HCT116 (cell line): ENCODE results near the gene TPT1. TPM values are rescaled to one million over a fixed set of nuclear protein-coding genes. Genes with fewer than 3 reads are reported as not detected.

Experiments used
- ATAC-seq: fragments of 200-7000 bp; cut with Tn5 transposase; 2 replicates; pipeline ENCODE4 v1.9.1; 2020; ENCODE audit warnings: mild to moderate bottlenecking, moderate library complexity
- BruUV-seq: library from RNA; stranded (reverse); fragments of 400-500 nt; replicated peaks from 2 replicates; lab custom pipeline; 2021; lab: Mats Ljungman, UMichigan
- CTCF ChIA-PET: fragments of 300-600 bp; sonication (Branson Sonifier 250); formaldehyde crosslinking; loops from one replicate; lab custom pipeline; 2021; ENCODE audit warnings: antibody characterized with exemption; lab: Charles Lee
- POLR2A ChIA-PET: fragments of 300-600, 350-600 bp; sonication (Branson Sonifier 250); formaldehyde crosslinking; loops from one replicate; lab custom pipeline; 2021; ENCODE audit warnings: antibody characterized with exemption; lab: Charles Lee
- RAD21 ChIA-PET, 2 experiments: fragments of 300-600 bp; sonication (Branson Sonifier 250); formaldehyde crosslinking; loops; one replicate each; lab custom pipeline; 2023; ENCODE audit warnings: low total read pairs in 2 of 2; ENCODE audit not compliant: uncharacterized antibody in 2 of 2, unreplicated experiment in 2 of 2, low non-redundant PET in 1 of 2; lab: Charles Lee
- DNase-seq: peaks from one replicate; pipeline ENCODE4 v3.0.0-alpha.2; 2010; ENCODE audit warnings: low read depth, low spot score
- H2AFZ ChIP-seq: fragments of 200-600 bp; shearing (Covaris generic), sonication (generic); 2 replicates; pipeline ENCODE4 v1.6.1; 2017; ENCODE audit warnings: low read depth, mixed run types, mixed read lengths, antibody characterized with exemption, low read length; ENCODE audit not compliant: poor library complexity, severe bottlenecking
- H3K27ac ChIP-seq: 2 replicates; pipeline ENCODE4 v1.5.1; 2012; ENCODE audit warnings: low read depth, low read length
- H3K27me3 ChIP-seq: fragments of 200-600 bp; sonication (generic); 2 replicates; pipeline ENCODE4 v1.6.1; 2016; ENCODE audit warnings: mixed run types, low read length, mixed read lengths; ENCODE audit not compliant: insufficient read depth
- H3K36me3 ChIP-seq, 2 experiments: fragments of 200-500 bp in 1 of 2; fragments of 200-600 bp in 1 of 2; sonication (Bioruptor generic) in 1 of 2; sonication (generic) in 1 of 2; 2 replicates each; pipeline versions ENCODE4 v1.5.1 to v1.6.1; 2014 to 2016; ENCODE audit warnings: low read length in 2 of 2, inconsistent platforms in 1 of 2, mixed read lengths in 1 of 2, mixed run types in 1 of 2; ENCODE audit not compliant: insufficient read depth in 2 of 2, control insufficient read depth in 1 of 2
- H3K4me1 ChIP-seq, 2 experiments: fragments of 200-600 bp in 1 of 2; sonication (generic) in 1 of 2; 2 replicates each; pipeline versions ENCODE4 v1.5.1 to v1.6.1; 2012 to 2017; ENCODE audit warnings: low read length in 2 of 2, inconsistent platforms in 1 of 2, mild to moderate bottlenecking in 1 of 2, mixed read lengths in 1 of 2, mixed run types in 1 of 2, moderate library complexity in 1 of 2; ENCODE audit not compliant: insufficient read depth in 2 of 2, control insufficient read depth in 1 of 2
- H3K4me2 ChIP-seq: fragments of 200-600 bp; sonication (generic); 2 replicates; pipeline ENCODE4 v1.6.1; 2017; ENCODE audit warnings: mixed run types, low read length, mixed read lengths
- H3K4me3 ChIP-seq, 2 experiments: fragments of 200-600 bp in 1 of 2; sonication (generic) in 1 of 2; replicated peaks in 1 of 2; 2 replicates each; pipeline ENCODE4 v1.5.1; 2011 to 2016; ENCODE audit warnings: low read length in 2 of 2, control low read depth in 1 of 2, low read depth in 1 of 2, mild to moderate bottlenecking in 1 of 2, mixed read lengths in 1 of 2, mixed run types in 1 of 2
- H3K79me2 ChIP-seq: fragments of 200-600 bp; sonication (generic); 2 replicates; pipeline ENCODE4 v1.6.1; 2017; ENCODE audit warnings: mild to moderate bottlenecking, mixed run types, low read length, moderate library complexity, mixed read lengths; ENCODE audit not compliant: insufficient read depth
- H3K9ac ChIP-seq: fragments of 200-600 bp; sonication (generic); 2 replicates; pipeline ENCODE4 v1.6.1; 2016; ENCODE audit warnings: low read length, mixed read lengths
- H3K9me2 ChIP-seq: fragments of 200-600 bp; sonication (generic), shearing (Covaris generic); 2 replicates; pipeline ENCODE4 v1.6.1; 2017; ENCODE audit warnings: mixed run types, mild to moderate bottlenecking, moderate library complexity; ENCODE audit not compliant: insufficient read depth
- H3K9me3 ChIP-seq, 2 experiments: fragments of 200-500 bp in 1 of 2; fragments of 200-600 bp in 1 of 2; sonication (Bioruptor generic) in 1 of 2; sonication (generic) in 1 of 2; 2 replicates each; pipeline ENCODE4 v1.6.1; 2014 to 2017; ENCODE audit warnings: low read length in 2 of 2, mixed read lengths in 2 of 2, inconsistent platforms in 1 of 2, low read depth in 1 of 2, mild to moderate bottlenecking in 1 of 2, mixed run types in 1 of 2, moderate library complexity in 1 of 2; ENCODE audit not compliant: control insufficient read depth in 1 of 2, insufficient read depth in 1 of 2
- H4K20me1 ChIP-seq: fragments of 200-600 bp; sonication (generic), shearing (Covaris generic); 2 replicates; pipeline ENCODE4 v1.6.1; 2017; ENCODE audit warnings: mixed run types, mild to moderate bottlenecking, moderate library complexity; ENCODE audit not compliant: insufficient read depth
- FOSL1 ChIP-seq: IDR thresholded peaks from 2 replicates; pipeline ENCODE4 v1.6.1; 2012; ENCODE audit warnings: low read depth
- POLR2A ChIP-seq: IDR thresholded peaks from 2 replicates; pipeline ENCODE4 v1.7.0; 2011; ENCODE audit warnings: borderline replicate concordance; ENCODE audit not compliant: insufficient read depth, insufficient read length; ENCODE audit errors: extremely low read depth
- POLR2AphosphoS5 ChIP-seq: IDR thresholded peaks from 2 replicates; pipeline ENCODE4 v1.6.1; 2011; ENCODE audit warnings: mild to moderate bottlenecking, low read depth, low read length, moderate library complexity
- RAD21 ChIP-seq: IDR thresholded peaks from 2 replicates; pipeline ENCODE4 v1.6.1; 2012; ENCODE audit warnings: low read depth, mild to moderate bottlenecking
- YY1 ChIP-seq: IDR thresholded peaks from 2 replicates; pipeline ENCODE4 v1.6.1; 2011; ENCODE audit warnings: low read length, low read depth, moderate library complexity, mild to moderate bottlenecking; ENCODE audit not compliant: insufficient replicate concordance; ENCODE audit errors: extremely low read depth
- intact Hi-C: fragments of 100-400 bp; cut with micrococcal nuclease; formaldehyde crosslinking; loops from 2 replicates; pipeline ENCODE4 v1.10.0; 2022
- total RNA-seq: library from RNA; stranded (reverse); gene quantifications from one replicate; pipeline ENCODE4 v1.2.1, GENCODE V29; 2021; ENCODE audit not compliant: unreplicated experiment
- TF ChIP-seq, protein P1 (sequence below): IDR thresholded peaks from 2 replicates; pipeline ENCODE4 v1.6.1; 2012
- TF ChIP-seq, protein P2 (sequence below), 3 experiments: fragments of 200-600 bp in 1 of 3; sonication (generic) in 1 of 3; IDR thresholded peaks in 2 of 3; conservative IDR thresholded peaks in 1 of 3; 2 replicates each; pipeline ENCODE4 v1.5.1; 2012 to 2017; ENCODE audit warnings: low read depth in 2 of 3, low read length in 2 of 3, antibody characterized with exemption in 1 of 3, borderline replicate concordance in 1 of 3, control low read depth in 1 of 3, mild to moderate bottlenecking in 1 of 3, mixed read lengths in 1 of 3, mixed run types in 1 of 3, moderate library complexity in 1 of 3; ENCODE audit not compliant: insufficient read depth in 1 of 3

The TPT1 gene
- total RNA-seq, 1 experiment from 2014 or later = 2,859 TPM

- BruUV-seq = no TSS peak
- Histone ChIP-seq H3K9ac (no peak overlapping the region), H3K4me2 (no peak overlapping the region), H2AFZ (no peak overlapping the region), H4K20me1 (no peaks in the 10 kb centered on the region), H3K36me3 (no peaks in the 10 kb centered on the region), H3K27ac (no peak overlapping the region), H3K9me2 (no peaks in the 10 kb centered on the region), H3K27me3 (no peaks in the 10 kb centered on the region), H3K9me3 (no peaks in the 10 kb centered on the region), H3K79me2 (no peaks in the 10 kb centered on the region), H3K4me1 (peaks cover 2 to 14% of the 10 kb centered on the region in 2 experiments), H3K4me3 (no peak overlapping the region)
- no peak for ATAC-seq
- no peak for DNase-seq
- intact Hi-C loops = loop anchor here (10.0 kb wide), 2 partner anchors 122 to 442 kb away; no protein-coding TSS in a partner anchor
- CTCF ChIA-PET = no interaction called here
- no peak for TF ChIP-seq POLR2A
- no peak for TF ChIP-seq FOSL1
- no peak for TF ChIP-seq RAD21
- TF ChIP-seq, protein P1, sequence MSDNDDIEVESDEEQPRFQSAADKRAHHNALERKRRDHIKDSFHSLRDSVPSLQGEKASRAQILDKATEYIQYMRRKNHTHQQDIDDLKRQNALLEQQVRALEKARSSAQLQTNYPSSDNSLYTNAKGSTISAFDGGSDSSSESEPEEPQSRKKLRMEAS = no peak
- TF ChIP-seq, protein P2, sequence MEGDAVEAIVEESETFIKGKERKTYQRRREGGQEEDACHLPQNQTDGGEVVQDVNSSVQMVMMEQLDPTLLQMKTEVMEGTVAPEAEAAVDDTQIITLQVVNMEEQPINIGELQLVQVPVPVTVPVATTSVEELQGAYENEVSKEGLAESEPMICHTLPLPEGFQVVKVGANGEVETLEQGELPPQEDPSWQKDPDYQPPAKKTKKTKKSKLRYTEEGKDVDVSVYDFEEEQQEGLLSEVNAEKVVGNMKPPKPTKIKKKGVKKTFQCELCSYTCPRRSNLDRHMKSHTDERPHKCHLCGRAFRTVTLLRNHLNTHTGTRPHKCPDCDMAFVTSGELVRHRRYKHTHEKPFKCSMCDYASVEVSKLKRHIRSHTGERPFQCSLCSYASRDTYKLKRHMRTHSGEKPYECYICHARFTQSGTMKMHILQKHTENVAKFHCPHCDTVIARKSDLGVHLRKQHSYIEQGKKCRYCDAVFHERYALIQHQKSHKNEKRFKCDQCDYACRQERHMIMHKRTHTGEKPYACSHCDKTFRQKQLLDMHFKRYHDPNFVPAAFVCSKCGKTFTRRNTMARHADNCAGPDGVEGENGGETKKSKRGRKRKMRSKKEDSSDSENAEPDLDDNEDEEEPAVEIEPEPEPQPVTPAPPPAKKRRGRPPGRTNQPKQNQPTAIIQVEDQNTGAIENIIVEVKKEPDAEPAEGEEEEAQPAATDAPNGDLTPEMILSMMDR (IDR thresholded peaks at IDR 0.05 in 2 of 3, conservative IDR thresholded peaks at IDR 0.05 in 1 of 3; ENCODE audit: borderline replicate concordance in 1 of 3, insufficient read depth in 1 of 3, low read depth in 2 of 3, low read length in 2 of 3) = no peak
- no peak for TF ChIP-seq YY1
- no peak for TF ChIP-seq POLR2AphosphoS5
- RAD21 ChIA-PET = no interaction called here
- POLR2A ChIA-PET = no interaction called here
These were observed 32.2 kb upstream of the TPT1 start for GRCh38 chr13:45373162-45373547.
